Thymus (tissue), 11 donors: ENCODE measurements around the gene NEGR1. TPM values are rescaled to one million over a fixed set of nuclear protein-coding genes. Genes with fewer than 3 reads are reported as not detected.

Source experiments
- DNase-seq, 9 donors: peaks; one replicate each; pipeline ENCODE4 v3.0.0-alpha.2; 2013; ENCODE audit warnings: low spot score in 9 of 9, low read depth in 6 of 9, missing footprints in 1 of 9
- H3K27ac ChIP-seq, 2 donors: one replicate each; pipeline ENCODE4 v1.5.1; 2013; ENCODE audit warnings: control low read depth in 1 of 2, low read depth in 1 of 2, low read length in 1 of 2, mild to moderate bottlenecking in 1 of 2, moderate library complexity in 1 of 2
- H3K27me3 ChIP-seq, 2 donors: one replicate each; pipeline ENCODE4 v1.5.1; 2013; ENCODE audit warnings: low read length in 1 of 2; ENCODE audit not compliant: control insufficient read depth in 2 of 2, insufficient read depth in 1 of 2
- H3K36me3 ChIP-seq, 2 donors: one replicate each; pipeline ENCODE4 v1.5.1; 2013; ENCODE audit warnings: low read length in 1 of 2, mild to moderate bottlenecking in 1 of 2, moderate library complexity in 1 of 2; ENCODE audit not compliant: control insufficient read depth in 2 of 2, insufficient read depth in 2 of 2
- H3K4me1 ChIP-seq, 2 donors: one replicate each; pipeline ENCODE4 v1.5.1; 2013; ENCODE audit warnings: low read length in 2 of 2; ENCODE audit not compliant: control insufficient read depth in 2 of 2, insufficient read depth in 2 of 2
- H3K4me3 ChIP-seq, 2 donors: one replicate each; pipeline ENCODE4 v1.5.1; 2013; ENCODE audit warnings: low read length in 2 of 2, control low read depth in 1 of 2, mild to moderate bottlenecking in 1 of 2
- H3K9me3 ChIP-seq, 2 donors: one replicate each; pipeline ENCODE4 v1.5.1; 2013; ENCODE audit warnings: low read length in 1 of 2, mild to moderate bottlenecking in 1 of 2; ENCODE audit not compliant: control insufficient read depth in 2 of 2, insufficient read depth in 1 of 2
- WGBS: extraction: QIAGEN DNeasy Blood & Tissue Kit; methylation state at CpG from one replicate; pipeline ENCODE4 v1.1.7; 2013; 5-methylcytosine and 5-hydroxymethylcytosine counted together
- polyA plus RNA-seq: library from polyadenylated mRNA; stranded (reverse); fragments of 200-250 nt; gene quantifications from one replicate; pipeline ENCODE4 v1.2.3, GENCODE V29; 2013
- total RNA-seq: library from RNA; stranded (reverse); fragments of 120-200 nt; gene quantifications from one replicate; pipeline ENCODE4 v1.2.4, GENCODE V29; 2013
- donor health status: healthy.

The NEGR1 gene
- total and polyA plus RNA-seq, 2 donors = 2.8 to 3.3 TPM

GRCh38 chr1:71667216-71667615, 615.1 kb downstream of the NEGR1 start:
- WGBS = 92% methylated on average over 2 of the region's 2 CpGs

GRCh38 chr1:71666609-71667008, 615.7 kb downstream of the NEGR1 start:
- DNase-seq = no peak
- Histone ChIP-seq H3K27ac (no peak overlapping the region), H3K4me1 (no peaks in the 10 kb centered on the region), H3K36me3 (no peaks in the 10 kb centered on the region), H3K4me3 (no peak overlapping the region), H3K9me3 (no peaks in the 10 kb centered on the region), H3K27me3 (no peaks in the 10 kb centered on the region)

More at GRCh38 chr1:71667216-71667615, 615.1 kb downstream of the NEGR1 start:
- no peak for DNase-seq
- no peaks in the 10 kb centered on the region for H3K36me3 ChIP-seq
- H3K27ac ChIP-seq = no peak overlapping the region
- no peaks in the 10 kb centered on the region for H3K4me1 ChIP-seq
- H3K4me3 ChIP-seq = no peak overlapping the region
- no peaks in the 10 kb centered on the region for H3K9me3 ChIP-seq
- H3K27me3 ChIP-seq = no peaks in the 10 kb centered on the region

- Histone ChIP-seq H3K27ac (no peak overlapping the region), H3K4me1 (no peaks in the 10 kb centered on the region), H3K36me3 (no peaks in the 10 kb centered on the region), H3K4me3 (no peak overlapping the region), H3K27me3 (no peaks in the 10 kb centered on the region), H3K9me3 (no peaks in the 10 kb centered on the region)
- DNase-seq = no peak
- WGBS = 97% methylated on average over 4 of the region's 4 CpGs
These were observed 621.9 kb downstream of the NEGR1 start for GRCh38 chr1:71660411-71660810.

GRCh38 chr1:71657891-71658679, 624.3 kb downstream of the NEGR1 start:
- no peak overlapping the region for H3K27ac ChIP-seq
- H3K9me3 ChIP-seq = no peaks in the 10 kb centered on the region
- H3K4me1 ChIP-seq = no peaks in the 10 kb centered on the region
- no peaks in the 10 kb centered on the region for H3K36me3 ChIP-seq
- WGBS = 95% methylated on average over 4 of the region's 4 CpGs
- H3K4me3 ChIP-seq = no peak overlapping the region
- no peak for DNase-seq
- no peaks in the 10 kb centered on the region for H3K27me3 ChIP-seq

GRCh38 chr1:71656902-71657301, 625.4 kb downstream of the NEGR1 start:
- no peaks in the 10 kb centered on the region for H3K27me3 ChIP-seq
- H3K9me3 ChIP-seq = no peaks in the 10 kb centered on the region
- H3K4me1 ChIP-seq = no peaks in the 10 kb centered on the region
- DNase-seq = no peak
- WGBS = 96% methylated on average over 1 of the region's 1 CpG
- no peak overlapping the region for H3K4me3 ChIP-seq
- no peaks in the 10 kb centered on the region for H3K36me3 ChIP-seq
- no peak overlapping the region for H3K27ac ChIP-seq

- no peak for DNase-seq
- Histone ChIP-seq H3K27me3 (no peaks in the 10 kb centered on the region), H3K27ac (no peak overlapping the region), H3K4me1 (no peaks in the 10 kb centered on the region), H3K4me3 (no peak overlapping the region), H3K9me3 (no peaks in the 10 kb centered on the region), H3K36me3 (no peaks in the 10 kb centered on the region)
- WGBS = 95% methylated on average over 2 of the region's 2 CpGs
These were observed 626.7 kb downstream of the NEGR1 start for GRCh38 chr1:71655604-71656003.

GRCh38 chr1:71653952-71654351, 628.4 kb downstream of the NEGR1 start:
- WGBS = 94% methylated on average over 2 of the region's 2 CpGs
- Histone ChIP-seq H3K9me3 (no peaks in the 10 kb centered on the region), H3K36me3 (no peaks in the 10 kb centered on the region), H3K4me1 (no peaks in the 10 kb centered on the region), H3K4me3 (no peak overlapping the region), H3K27me3 (no peaks in the 10 kb centered on the region), H3K27ac (no peak overlapping the region)
- no peak for DNase-seq

GRCh38 chr1:71651214-71651613, 631.1 kb downstream of the NEGR1 start:
- DNase-seq = no peak
- Histone ChIP-seq H3K27ac (no peak overlapping the region), H3K4me1 (no peaks in the 10 kb centered on the region), H3K4me3 (no peak overlapping the region), H3K27me3 (no peaks in the 10 kb centered on the region), H3K36me3 (no peaks in the 10 kb centered on the region), H3K9me3 (no peaks in the 10 kb centered on the region)
- WGBS = 97% methylated on average over 1 of the region's 1 CpG

GRCh38 chr1:71650119-71650518, 632.2 kb downstream of the NEGR1 start:
- H3K4me1 ChIP-seq = no peaks in the 10 kb centered on the region
- H3K4me3 ChIP-seq = no peak overlapping the region
- WGBS = 97% methylated on average over 3 of the region's 3 CpGs
- H3K9me3 ChIP-seq = no peaks in the 10 kb centered on the region
- H3K27ac ChIP-seq = no peak overlapping the region
- H3K36me3 ChIP-seq = no peaks in the 10 kb centered on the region
- no peak for DNase-seq
- H3K27me3 ChIP-seq = no peaks in the 10 kb centered on the region
